HCT116 (cell line): ENCODE measurements around the gene RUNX1. TPM values are rescaled to one million over a fixed set of nuclear protein-coding genes. Genes with fewer than 3 reads are reported as not detected.

Experiments
- ATAC-seq: fragments of 200-7000 bp; cut with Tn5 transposase; 2 replicates; pipeline ENCODE4 v1.9.1; 2020; ENCODE audit warnings: mild to moderate bottlenecking, moderate library complexity
- BruUV-seq: library from RNA; stranded (reverse); fragments of 400-500 nt; replicated peaks from 2 replicates; lab custom pipeline; 2021; lab: Mats Ljungman, UMichigan
- CTCF ChIA-PET: fragments of 300-600 bp; sonication (Branson Sonifier 250); formaldehyde crosslinking; loops from one replicate; lab custom pipeline; 2021; ENCODE audit warnings: antibody characterized with exemption; lab: Charles Lee
- POLR2A ChIA-PET: fragments of 300-600, 350-600 bp; sonication (Branson Sonifier 250); formaldehyde crosslinking; loops from one replicate; lab custom pipeline; 2021; ENCODE audit warnings: antibody characterized with exemption; lab: Charles Lee
- RAD21 ChIA-PET, 2 experiments: fragments of 300-600 bp; sonication (Branson Sonifier 250); formaldehyde crosslinking; loops; one replicate each; lab custom pipeline; 2023; ENCODE audit warnings: low total read pairs in 2 of 2; ENCODE audit not compliant: uncharacterized antibody in 2 of 2, unreplicated experiment in 2 of 2, low non-redundant PET in 1 of 2; lab: Charles Lee
- DNase-seq: peaks from one replicate; pipeline ENCODE4 v3.0.0-alpha.2; 2010; ENCODE audit warnings: low read depth, low spot score
- H2AFZ ChIP-seq: fragments of 200-600 bp; shearing (Covaris generic), sonication (generic); 2 replicates; pipeline ENCODE4 v1.6.1; 2017; ENCODE audit warnings: low read depth, mixed run types, mixed read lengths, antibody characterized with exemption, low read length; ENCODE audit not compliant: poor library complexity, severe bottlenecking
- H3K27ac ChIP-seq: 2 replicates; pipeline ENCODE4 v1.5.1; 2012; ENCODE audit warnings: low read depth, low read length
- H3K27me3 ChIP-seq: fragments of 200-600 bp; sonication (generic); 2 replicates; pipeline ENCODE4 v1.6.1; 2016; ENCODE audit warnings: mixed run types, low read length, mixed read lengths; ENCODE audit not compliant: insufficient read depth
- H3K36me3 ChIP-seq, 2 experiments: fragments of 200-500 bp in 1 of 2; fragments of 200-600 bp in 1 of 2; sonication (Bioruptor generic) in 1 of 2; sonication (generic) in 1 of 2; 2 replicates each; pipeline versions ENCODE4 v1.5.1 to v1.6.1; 2014 to 2016; ENCODE audit warnings: low read length in 2 of 2, inconsistent platforms in 1 of 2, mixed read lengths in 1 of 2, mixed run types in 1 of 2; ENCODE audit not compliant: insufficient read depth in 2 of 2, control insufficient read depth in 1 of 2
- H3K4me1 ChIP-seq, 2 experiments: fragments of 200-600 bp in 1 of 2; sonication (generic) in 1 of 2; 2 replicates each; pipeline versions ENCODE4 v1.5.1 to v1.6.1; 2012 to 2017; ENCODE audit warnings: low read length in 2 of 2, inconsistent platforms in 1 of 2, mild to moderate bottlenecking in 1 of 2, mixed read lengths in 1 of 2, mixed run types in 1 of 2, moderate library complexity in 1 of 2; ENCODE audit not compliant: insufficient read depth in 2 of 2, control insufficient read depth in 1 of 2
- H3K4me2 ChIP-seq: fragments of 200-600 bp; sonication (generic); 2 replicates; pipeline ENCODE4 v1.6.1; 2017; ENCODE audit warnings: mixed run types, low read length, mixed read lengths
- H3K4me3 ChIP-seq, 2 experiments: fragments of 200-600 bp in 1 of 2; sonication (generic) in 1 of 2; replicated peaks in 1 of 2; 2 replicates each; pipeline ENCODE4 v1.5.1; 2011 to 2016; ENCODE audit warnings: low read length in 2 of 2, control low read depth in 1 of 2, low read depth in 1 of 2, mild to moderate bottlenecking in 1 of 2, mixed read lengths in 1 of 2, mixed run types in 1 of 2
- H3K79me2 ChIP-seq: fragments of 200-600 bp; sonication (generic); 2 replicates; pipeline ENCODE4 v1.6.1; 2017; ENCODE audit warnings: mild to moderate bottlenecking, mixed run types, low read length, moderate library complexity, mixed read lengths; ENCODE audit not compliant: insufficient read depth
- H3K9ac ChIP-seq: fragments of 200-600 bp; sonication (generic); 2 replicates; pipeline ENCODE4 v1.6.1; 2016; ENCODE audit warnings: low read length, mixed read lengths
- H3K9me2 ChIP-seq: fragments of 200-600 bp; sonication (generic), shearing (Covaris generic); 2 replicates; pipeline ENCODE4 v1.6.1; 2017; ENCODE audit warnings: mixed run types, mild to moderate bottlenecking, moderate library complexity; ENCODE audit not compliant: insufficient read depth
- H3K9me3 ChIP-seq, 2 experiments: fragments of 200-500 bp in 1 of 2; fragments of 200-600 bp in 1 of 2; sonication (Bioruptor generic) in 1 of 2; sonication (generic) in 1 of 2; 2 replicates each; pipeline ENCODE4 v1.6.1; 2014 to 2017; ENCODE audit warnings: low read length in 2 of 2, mixed read lengths in 2 of 2, inconsistent platforms in 1 of 2, low read depth in 1 of 2, mild to moderate bottlenecking in 1 of 2, mixed run types in 1 of 2, moderate library complexity in 1 of 2; ENCODE audit not compliant: control insufficient read depth in 1 of 2, insufficient read depth in 1 of 2
- H4K20me1 ChIP-seq: fragments of 200-600 bp; sonication (generic), shearing (Covaris generic); 2 replicates; pipeline ENCODE4 v1.6.1; 2017; ENCODE audit warnings: mixed run types, mild to moderate bottlenecking, moderate library complexity; ENCODE audit not compliant: insufficient read depth
- CBX3 ChIP-seq: IDR thresholded peaks from 2 replicates; pipeline ENCODE4 v1.6.1; 2012; ENCODE audit warnings: low read depth
- CTCF ChIP-seq, 3 experiments: fragments of 200-600 bp in 1 of 3; sonication (generic) in 1 of 3; IDR thresholded peaks in 2 of 3; conservative IDR thresholded peaks in 1 of 3; 2 replicates each; pipeline ENCODE4 v1.5.1; 2012 to 2017; ENCODE audit warnings: low read depth in 2 of 3, low read length in 2 of 3, antibody characterized with exemption in 1 of 3, borderline replicate concordance in 1 of 3, control low read depth in 1 of 3, mild to moderate bottlenecking in 1 of 3, mixed read lengths in 1 of 3, mixed run types in 1 of 3, moderate library complexity in 1 of 3; ENCODE audit not compliant: insufficient read depth in 1 of 3
- EGR1 ChIP-seq: IDR thresholded peaks from 2 replicates; pipeline ENCODE4 v1.6.1; 2012; ENCODE audit warnings: low read depth
- EZH2 ChIP-seq: fragments of 200-600 bp; sonication (generic); IDR thresholded peaks from 2 replicates; pipeline ENCODE4 v1.6.1; 2017; ENCODE audit warnings: antibody characterized with exemption, mixed run types
- EZH2phosphoT487 ChIP-seq: fragments of 200-600 bp; IDR thresholded peaks from 2 replicates; pipeline ENCODE4 v1.6.1; 2018; ENCODE audit warnings: antibody characterized with exemption, borderline replicate concordance
- FOSL1 ChIP-seq: IDR thresholded peaks from 2 replicates; pipeline ENCODE4 v1.6.1; 2012; ENCODE audit warnings: low read depth
- JUND ChIP-seq: IDR thresholded peaks from 2 replicates; pipeline ENCODE4 v1.6.1; 2012
- POLR2A ChIP-seq: IDR thresholded peaks from 2 replicates; pipeline ENCODE4 v1.7.0; 2011; ENCODE audit warnings: borderline replicate concordance; ENCODE audit not compliant: insufficient read depth, insufficient read length; ENCODE audit errors: extremely low read depth
- POLR2AphosphoS5 ChIP-seq: IDR thresholded peaks from 2 replicates; pipeline ENCODE4 v1.6.1; 2011; ENCODE audit warnings: mild to moderate bottlenecking, low read depth, low read length, moderate library complexity
- RAD21 ChIP-seq: IDR thresholded peaks from 2 replicates; pipeline ENCODE4 v1.6.1; 2012; ENCODE audit warnings: low read depth, mild to moderate bottlenecking
- SP1 ChIP-seq: IDR thresholded peaks from 2 replicates; pipeline ENCODE4 v1.6.1; 2012; ENCODE audit warnings: low read depth
- YY1 ChIP-seq: IDR thresholded peaks from 2 replicates; pipeline ENCODE4 v1.6.1; 2011; ENCODE audit warnings: low read length, low read depth, moderate library complexity, mild to moderate bottlenecking; ENCODE audit not compliant: insufficient replicate concordance; ENCODE audit errors: extremely low read depth
- ZNF274 ChIP-seq: fragments of 200-500 bp; sonication (Bioruptor generic); IDR thresholded peaks from 2 replicates; pipeline ENCODE4 v1.6.1; 2014; ENCODE audit warnings: mild to moderate bottlenecking, low read depth, low read length, inconsistent platforms
- intact Hi-C: fragments of 100-400 bp; cut with micrococcal nuclease; formaldehyde crosslinking; loops from 2 replicates; pipeline ENCODE4 v1.10.0; 2022
- total RNA-seq: library from RNA; stranded (reverse); gene quantifications from one replicate; pipeline ENCODE4 v1.2.1, GENCODE V29; 2021; ENCODE audit not compliant: unreplicated experiment
- TF ChIP-seq, protein P1 (sequence below): IDR thresholded peaks from 2 replicates; pipeline ENCODE4 v1.6.1; 2012

RUNX1 gene
- total RNA-seq, 1 experiment from 2014 or later: 33.5 TPM

DNA sequence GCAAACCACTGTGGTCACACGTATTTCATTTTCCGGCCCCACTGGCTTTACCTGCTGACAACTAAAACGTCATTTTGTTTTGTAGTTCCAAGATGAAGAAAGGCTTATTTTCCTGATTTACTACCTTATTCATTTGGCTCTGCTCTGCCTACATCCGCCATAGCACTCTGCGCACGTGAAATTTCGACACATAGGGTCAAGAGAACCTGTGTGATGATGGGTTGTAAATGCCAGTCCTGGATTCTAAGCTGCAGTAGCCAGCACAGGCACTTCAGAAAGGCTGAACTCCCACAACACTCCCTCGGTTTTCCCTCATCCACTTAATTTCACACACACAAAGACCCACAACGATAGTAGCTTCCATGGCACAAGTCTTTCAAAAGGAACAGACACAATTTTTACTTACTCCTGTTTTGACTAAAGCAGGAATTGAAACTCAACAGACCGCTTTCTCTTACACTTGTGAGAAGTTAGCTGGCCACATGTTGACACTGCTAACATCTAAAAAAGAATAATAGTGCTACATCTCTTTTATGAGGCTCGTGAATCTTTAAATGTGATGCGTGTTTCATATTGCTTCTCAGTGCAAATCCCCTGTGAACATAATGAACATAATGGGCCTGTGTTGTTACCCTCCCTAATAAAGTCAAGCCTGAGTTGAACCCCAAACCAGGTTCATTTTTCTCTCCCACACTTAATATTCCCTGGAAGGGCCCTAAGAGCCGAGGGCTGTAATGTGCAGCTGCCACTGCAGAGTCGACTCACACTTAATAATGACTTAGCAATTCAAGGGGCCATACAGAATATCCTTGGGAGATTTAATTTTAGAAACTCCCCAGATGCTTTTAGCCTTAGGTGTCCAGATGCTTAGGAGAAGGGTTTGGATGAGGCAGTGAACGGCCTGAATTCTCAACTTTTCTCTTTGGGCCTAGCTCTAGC lies 1.5 kb upstream of the RUNX1 start:
- Histone ChIP-seq H3K4me3 (peak overlapping the region in 1 of 2 experiments; percentile 31; a peak in 1 of 4 replicates), H3K27ac (no peak overlapping the region), H3K9me2 (no peaks in the 10 kb centered on the region), H2AFZ (peak overlapping the region; percentile 86), H3K36me3 (no peaks in the 10 kb centered on the region), H3K4me2 (peak overlapping the region; percentile 73), H4K20me1 (no peaks in the 10 kb centered on the region), H3K79me2 (no peaks in the 10 kb centered on the region), H3K27me3 (no peaks in the 10 kb centered on the region), H3K4me1 (peaks cover 27 to 52% of the 10 kb centered on the region in 2 experiments), H3K9ac (peak overlapping the region; percentile 43), H3K9me3 (no peaks in the 10 kb centered on the region)
- intact Hi-C loops: loop anchor here (1.0 to 5.0 kb wide), 6 partner anchors 63 to 978 kb away; no protein-coding TSS in a partner anchor
- no TSS peak for BruUV-seq
- DNase-seq (no peak), ATAC-seq (peak; percentile 7)
- no peak for TF ChIP-seq POLR2A
- TF ChIP-seq POLR2AphosphoS5: no peak
- no peak for TF ChIP-seq ZNF274
- no peak for TF ChIP-seq CTCF (IDR thresholded peaks at IDR 0.05 in 2 of 3, conservative IDR thresholded peaks at IDR 0.05 in 1 of 3; ENCODE audit: borderline replicate concordance in 1 of 3, insufficient read depth in 1 of 3, low read depth in 2 of 3, low read length in 2 of 3)
- TF ChIP-seq JUND: no peak
- no peak for TF ChIP-seq FOSL1
- TF ChIP-seq CBX3: no peak
- TF ChIP-seq EZH2: no peak
- no peak for TF ChIP-seq SP1
- TF ChIP-seq YY1: no peak
- TF ChIP-seq, protein P1, sequence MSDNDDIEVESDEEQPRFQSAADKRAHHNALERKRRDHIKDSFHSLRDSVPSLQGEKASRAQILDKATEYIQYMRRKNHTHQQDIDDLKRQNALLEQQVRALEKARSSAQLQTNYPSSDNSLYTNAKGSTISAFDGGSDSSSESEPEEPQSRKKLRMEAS: no peak
- no peak for TF ChIP-seq EZH2phosphoT487
- no peak for TF ChIP-seq EGR1
- TF ChIP-seq RAD21: no peak
- ChIA-PET RAD21 (interaction anchor here in 1 of 2 experiments (1.2 to 1.7 kb wide), 2 partner anchors 290 to 350 kb away, joined by 4 to 11 read pairs; no protein-coding TSS in a partner anchor), POLR2A (interaction anchor here (1.7 kb wide), 1 partner anchor 88 kb away, joined by 4 read pairs; no protein-coding TSS in a partner anchor), CTCF (interaction anchor here (0.6 to 1.7 kb wide), 6 partner anchors 15 to 350 kb away, joined by 3 to 14 read pairs (median 4); no protein-coding TSS in a partner anchor)
